Amniotic stem cell (primary cell): ENCODE measurements around the gene CFAP92.

ENCODE experiments used
- DNase-seq: peaks from one replicate; lab custom pipeline; 2025; lab: John Stamatoyannopoulos, UW

The CFAP92 gene

DNA sequence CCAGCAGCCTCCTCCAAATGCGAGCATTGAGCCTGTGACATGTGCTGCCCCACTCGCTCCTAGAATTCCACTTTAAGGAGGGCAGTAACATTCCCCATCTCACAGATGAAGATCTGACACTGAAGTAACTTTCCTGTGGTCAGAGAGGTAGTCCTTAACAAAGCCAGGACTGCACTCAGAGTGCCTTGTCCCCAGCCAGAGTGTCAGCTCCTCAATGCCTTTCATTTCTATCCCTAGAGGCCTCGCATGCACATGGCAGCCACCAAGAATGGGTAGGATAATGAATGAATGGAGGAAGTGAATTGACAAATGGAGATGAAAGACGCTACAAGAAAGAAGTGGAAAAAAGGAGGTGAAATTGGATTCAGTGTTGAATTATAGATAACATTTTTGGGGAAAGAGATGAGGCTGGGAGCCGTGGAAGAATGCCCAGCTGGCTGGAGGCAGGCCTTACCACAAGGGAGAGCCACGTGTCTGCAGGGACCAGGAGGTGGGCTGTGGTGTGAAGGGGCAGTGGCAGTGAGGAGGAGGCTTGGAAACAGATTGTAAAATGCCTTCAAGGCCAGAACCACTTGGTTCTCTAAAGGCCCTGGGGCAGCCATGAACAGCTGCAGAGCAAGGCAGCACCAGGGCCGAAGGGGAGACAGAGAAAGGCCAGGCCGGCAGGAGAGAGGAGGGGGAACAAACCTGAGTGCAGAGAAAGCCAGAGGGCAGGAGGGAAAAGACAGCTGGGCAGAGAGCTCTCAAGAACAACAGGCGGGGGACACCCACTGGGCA, 10.4 kb downstream of the CFAP92 start:
- DNase-seq, result no peak

DNA sequence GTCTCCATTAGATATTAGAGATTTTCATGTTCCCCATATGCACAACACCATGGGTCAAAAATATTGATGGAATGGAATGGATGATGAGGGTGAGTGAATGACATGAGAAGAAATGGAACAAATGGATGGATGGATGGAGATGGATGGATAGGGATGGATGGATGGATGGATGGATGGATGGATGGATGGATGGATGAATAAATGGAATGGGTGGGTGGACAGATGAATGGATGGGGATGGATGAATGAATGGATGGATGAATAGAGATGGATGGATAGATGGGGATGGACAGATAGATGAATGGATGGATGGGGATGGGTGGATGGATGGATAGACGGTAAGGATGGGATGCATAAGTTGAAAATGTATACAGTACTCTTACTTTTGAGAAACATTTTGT, 18.6 kb downstream of the CFAP92 start:
- no peak for DNase-seq

DNA sequence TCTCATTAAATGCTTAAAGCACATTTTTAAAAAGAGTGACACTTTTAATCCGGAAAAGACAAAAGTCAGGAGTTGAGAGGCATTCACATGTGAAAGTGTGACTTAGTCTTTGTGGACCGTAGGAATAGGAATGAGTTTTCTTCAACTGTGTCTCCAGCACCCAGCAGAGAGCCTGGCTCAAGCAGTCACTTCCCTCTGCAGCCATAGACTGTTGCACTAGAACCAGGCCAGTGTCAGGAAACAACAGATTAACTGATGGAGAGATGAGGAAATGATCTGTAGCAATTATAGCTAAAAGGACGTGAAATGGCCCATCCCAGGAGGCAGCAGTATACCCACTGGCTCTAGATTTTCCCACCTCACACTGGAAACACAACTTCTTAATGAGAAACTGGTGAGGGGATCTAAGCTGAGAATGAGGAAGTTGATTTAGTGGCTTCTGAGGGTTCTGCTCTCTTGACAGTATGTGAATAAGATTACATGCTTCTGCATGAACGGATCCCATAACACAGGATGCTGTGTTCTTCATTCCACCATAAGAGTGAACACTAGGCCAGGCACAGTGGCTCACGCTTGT, 19.8 kb downstream of the CFAP92 start:
- DNase-seq, result no peak

DNA sequence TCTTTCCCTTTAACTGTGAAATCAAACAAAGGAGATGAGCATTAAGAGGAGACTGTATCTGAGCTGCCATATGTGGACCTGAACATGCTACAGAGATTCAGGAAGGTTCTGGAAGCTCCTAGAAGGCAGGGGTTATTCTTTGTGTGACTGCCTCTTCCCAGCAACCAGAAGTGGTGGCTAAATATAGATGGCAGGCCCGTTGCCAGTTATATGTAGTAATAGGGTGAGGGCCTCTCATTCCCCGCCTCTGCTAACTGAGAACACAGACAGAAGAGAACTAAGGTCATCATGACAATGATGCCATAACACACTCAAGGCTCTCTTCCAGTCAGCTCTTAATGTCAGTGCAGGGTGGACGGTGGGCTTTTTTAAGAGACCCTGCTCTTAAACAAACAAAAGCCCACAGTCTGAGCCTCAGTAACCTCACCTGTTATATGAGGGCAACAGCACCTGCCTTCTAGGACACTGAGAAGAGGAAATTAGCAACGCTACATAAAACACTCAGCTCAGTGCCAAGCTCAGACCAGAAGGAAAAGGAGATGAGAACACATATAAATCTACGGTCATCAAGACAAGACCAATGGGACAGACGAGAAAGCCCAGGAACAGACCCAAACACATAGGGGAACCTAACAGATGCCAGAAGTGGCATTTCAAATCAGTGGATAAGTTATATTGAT, 22.3 kb downstream of the CFAP92 start:
- DNase-seq, result no peak

DNA sequence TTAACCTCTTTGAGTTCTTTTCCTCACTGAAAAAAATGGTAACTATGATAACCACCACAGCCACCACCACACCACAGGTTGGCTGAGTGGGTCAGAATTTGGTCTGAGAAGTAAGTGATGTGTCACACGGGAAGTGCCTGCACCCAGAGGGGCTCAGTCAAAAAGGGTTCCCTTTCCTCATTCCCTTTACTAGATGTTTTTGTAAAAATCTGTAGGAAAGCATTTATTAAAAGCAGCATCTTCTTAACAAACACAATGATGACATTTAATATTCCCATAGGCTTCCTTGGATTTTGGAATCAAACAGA, 23.2 kb downstream of the CFAP92 start:
- DNase-seq, result no peak

DNA sequence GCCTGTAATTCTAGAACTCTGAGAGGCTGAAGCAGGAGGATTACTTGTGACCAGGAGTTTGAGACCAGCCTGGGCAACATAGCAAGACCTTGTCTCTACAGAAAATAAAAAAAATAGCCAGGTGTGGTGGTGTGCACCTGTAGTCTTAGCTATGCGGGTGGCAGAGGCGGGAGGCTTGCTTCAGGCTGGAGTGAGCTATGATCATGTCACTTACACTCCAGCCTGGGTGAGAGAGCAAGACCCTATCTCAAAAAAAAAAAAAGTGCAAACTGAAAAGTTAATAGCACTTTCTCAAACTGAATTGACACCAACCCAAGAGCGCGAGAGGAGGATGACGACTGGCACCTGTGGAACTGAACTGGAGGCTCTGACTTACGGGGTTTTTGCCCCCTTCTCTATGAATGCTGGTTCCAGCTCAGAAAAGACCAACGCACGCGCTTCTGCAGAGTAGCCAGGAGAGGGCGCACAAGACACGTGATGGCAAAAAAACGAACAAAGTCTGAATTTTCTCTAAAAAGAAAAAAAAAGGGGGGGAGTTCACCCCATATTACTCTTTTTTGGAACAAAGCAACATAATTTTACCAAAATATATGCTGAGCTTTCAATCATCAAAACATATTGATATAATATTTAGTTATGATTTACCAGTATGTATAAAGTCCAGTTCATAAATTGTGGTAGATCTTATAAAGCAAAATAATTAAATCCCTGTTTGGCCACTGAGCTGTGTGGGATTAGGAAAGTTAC, 23.7 kb downstream of the CFAP92 start:
- peak; percentile 34 for DNase-seq

DNA sequence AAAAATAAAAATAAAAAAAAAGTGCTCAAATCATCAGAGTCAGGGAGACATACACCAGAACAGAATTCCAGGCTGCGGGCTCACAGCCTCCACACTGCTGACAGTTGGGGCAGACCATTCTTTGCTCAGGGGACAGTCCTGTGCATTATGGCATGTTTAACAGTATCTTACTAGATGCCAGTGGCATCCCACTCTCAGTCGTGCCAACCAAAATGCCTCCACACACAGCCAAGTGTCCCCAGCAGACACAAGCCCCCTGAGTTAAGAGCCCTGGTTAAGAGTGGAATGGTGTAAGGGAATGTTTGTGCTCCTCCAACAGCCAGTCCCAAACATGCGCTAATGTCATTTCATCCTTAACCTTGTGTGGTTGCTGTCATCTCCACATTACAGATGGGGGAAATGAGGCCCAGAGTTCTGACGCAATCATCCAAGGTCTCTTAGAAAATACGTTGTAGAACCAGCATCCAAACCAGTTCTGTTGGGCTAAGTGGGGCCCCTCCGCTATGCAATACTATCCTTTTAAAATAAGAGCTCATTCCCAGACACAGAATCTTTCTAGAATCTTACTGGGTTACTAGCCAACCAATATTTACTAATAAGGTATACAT, 26.0 kb downstream of the CFAP92 start:
- no peak for DNase-seq

DNA sequence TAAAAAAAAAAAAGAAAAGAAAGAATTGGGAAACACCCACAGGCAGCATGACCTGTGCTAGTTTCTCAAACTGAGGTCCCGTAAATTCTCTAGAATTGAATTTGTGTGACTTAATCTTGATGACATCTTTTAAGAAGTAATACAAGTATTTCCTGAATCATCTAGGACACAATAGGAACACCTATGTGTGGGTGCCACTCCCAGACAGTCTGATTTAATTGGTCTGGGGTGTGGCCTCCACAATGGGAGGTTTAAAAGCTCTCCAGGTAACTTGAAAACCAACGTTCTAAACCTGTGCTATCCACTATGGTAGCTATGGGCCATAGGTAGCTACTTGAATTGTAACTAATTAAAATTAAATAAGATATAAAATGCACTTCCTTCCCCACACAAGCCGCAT, 28.1 kb downstream of the CFAP92 start:
- no peak for DNase-seq

DNA sequence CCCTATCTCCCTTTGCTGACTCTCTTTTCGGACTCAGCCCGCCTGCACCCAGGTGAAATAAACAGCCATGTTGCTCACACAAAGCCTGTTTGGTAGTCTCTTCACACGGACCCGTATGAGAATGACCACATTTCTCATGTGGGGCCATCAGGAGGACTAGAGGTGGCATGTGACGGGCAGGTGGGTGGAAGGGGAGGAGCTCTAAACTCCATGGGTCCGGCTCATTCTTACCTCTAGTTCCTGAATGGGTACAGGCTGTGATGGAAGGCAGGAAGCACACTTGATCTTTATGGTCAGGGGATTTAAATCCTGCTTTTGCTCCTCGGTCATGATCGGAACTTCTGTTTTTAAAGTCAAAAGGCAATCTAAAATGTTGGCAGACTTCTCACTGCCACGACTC, 28.6 kb downstream of the CFAP92 start:
- DNase-seq, result no peak

DNA sequence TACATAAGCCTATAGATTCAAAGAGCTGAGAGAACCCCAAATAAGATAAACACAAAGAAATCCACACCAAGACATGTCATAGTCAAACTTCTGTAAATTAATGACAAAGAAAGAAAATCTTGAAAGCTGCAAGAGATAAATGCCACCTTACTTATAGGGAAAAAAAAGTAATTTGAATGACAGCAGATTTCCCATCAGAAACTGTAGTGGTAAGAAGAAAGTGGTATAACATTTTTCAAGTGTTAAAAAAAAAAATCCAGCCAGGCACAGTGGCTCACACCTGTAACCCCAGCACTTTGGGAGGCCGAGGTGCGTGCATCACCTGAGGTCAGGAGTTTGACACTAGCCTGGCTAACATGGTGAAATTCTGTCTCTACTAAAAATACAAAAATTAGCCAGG, 37.4 kb downstream of the CFAP92 start:
- DNase-seq, result no peak

DNA sequence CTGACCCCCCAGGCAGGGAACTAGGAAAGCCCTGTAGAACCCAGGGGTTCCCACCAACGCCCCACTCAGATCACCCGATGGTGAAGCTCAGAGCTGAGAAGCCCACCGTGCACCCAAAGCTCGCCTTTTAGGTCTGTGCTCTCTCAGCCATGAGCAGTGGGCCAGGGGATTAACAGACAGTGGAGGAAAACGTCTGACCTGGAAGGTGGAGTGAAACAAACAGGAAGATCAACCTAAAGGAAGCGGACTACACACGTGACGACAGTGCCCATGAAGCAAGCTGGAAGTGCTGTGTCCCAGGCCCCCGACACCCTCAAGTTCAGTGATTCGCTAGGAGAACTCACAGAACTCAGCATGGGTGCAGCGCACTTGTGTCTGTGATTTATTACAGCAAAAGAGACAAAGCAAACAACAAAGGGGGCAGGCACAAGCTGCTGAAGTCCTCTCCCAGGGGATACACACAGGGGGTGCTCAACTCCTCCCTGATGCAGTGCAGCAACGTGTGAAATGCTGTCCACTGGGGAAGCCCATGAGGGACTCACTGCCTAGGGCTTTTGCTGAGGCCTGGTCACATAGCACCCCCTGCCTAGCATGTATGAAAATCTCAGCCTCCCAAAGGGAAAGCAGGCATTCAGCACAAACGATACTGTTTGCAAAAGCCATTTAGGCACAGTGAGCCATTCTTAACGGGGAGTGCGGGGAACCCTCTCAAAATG, 43.5 kb downstream of the CFAP92 start:
- DNase-seq, result no peak

DNA sequence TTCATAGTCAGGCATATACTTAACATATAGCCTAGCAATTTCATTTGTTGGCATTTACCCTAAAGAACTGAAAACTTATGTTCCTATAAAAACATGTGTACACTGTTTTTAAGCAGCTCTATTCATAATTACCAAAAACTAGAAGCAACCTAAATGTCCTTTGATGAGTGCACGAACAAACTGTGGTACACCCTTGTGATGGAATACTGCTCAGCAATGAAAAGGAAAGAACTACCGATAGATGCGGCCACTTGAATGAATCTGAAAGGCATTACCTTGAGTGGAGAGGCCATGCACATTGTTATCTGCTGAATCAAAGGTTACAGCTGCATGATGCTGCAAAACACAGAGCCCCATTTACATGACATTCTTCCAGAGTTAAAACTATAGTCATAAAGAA, 44.7 kb downstream of the CFAP92 start:
- DNase-seq, result no peak

DNA sequence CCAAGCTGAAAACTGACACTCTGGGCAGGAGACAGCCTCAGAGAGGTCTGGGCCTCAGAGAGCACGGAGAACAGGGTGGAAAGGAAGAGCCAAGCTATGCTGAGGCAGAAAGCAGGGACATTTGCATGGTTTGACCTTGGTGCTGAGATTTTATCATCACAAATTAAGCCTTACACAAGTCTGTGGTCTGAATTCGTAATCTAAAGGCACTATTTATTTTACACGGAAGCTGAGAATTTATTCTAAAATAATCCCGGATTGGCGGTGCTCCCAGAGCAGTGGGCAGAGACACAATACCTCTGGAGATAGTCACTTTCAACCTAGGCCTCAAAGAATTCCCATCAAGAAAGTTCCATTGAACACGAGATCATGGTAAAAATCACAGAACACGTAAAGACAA, 47.5 kb downstream of the CFAP92 start:
- DNase-seq, result no peak

DNA sequence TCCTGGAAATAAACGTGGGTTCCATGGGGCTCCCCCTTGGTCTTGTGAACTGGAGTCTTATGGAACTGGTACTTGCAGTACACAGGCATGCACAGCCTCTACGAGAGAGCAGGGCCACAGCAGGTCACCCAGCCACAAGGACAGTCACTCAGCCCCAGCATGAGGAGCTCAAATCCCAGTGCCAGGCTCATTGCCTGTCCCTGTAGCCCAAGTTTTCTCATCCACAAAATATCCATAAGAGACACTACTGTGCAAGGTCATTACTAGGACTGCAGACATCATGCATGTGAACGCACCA, 48.0 kb downstream of the CFAP92 start:
- no peak for DNase-seq

DNA sequence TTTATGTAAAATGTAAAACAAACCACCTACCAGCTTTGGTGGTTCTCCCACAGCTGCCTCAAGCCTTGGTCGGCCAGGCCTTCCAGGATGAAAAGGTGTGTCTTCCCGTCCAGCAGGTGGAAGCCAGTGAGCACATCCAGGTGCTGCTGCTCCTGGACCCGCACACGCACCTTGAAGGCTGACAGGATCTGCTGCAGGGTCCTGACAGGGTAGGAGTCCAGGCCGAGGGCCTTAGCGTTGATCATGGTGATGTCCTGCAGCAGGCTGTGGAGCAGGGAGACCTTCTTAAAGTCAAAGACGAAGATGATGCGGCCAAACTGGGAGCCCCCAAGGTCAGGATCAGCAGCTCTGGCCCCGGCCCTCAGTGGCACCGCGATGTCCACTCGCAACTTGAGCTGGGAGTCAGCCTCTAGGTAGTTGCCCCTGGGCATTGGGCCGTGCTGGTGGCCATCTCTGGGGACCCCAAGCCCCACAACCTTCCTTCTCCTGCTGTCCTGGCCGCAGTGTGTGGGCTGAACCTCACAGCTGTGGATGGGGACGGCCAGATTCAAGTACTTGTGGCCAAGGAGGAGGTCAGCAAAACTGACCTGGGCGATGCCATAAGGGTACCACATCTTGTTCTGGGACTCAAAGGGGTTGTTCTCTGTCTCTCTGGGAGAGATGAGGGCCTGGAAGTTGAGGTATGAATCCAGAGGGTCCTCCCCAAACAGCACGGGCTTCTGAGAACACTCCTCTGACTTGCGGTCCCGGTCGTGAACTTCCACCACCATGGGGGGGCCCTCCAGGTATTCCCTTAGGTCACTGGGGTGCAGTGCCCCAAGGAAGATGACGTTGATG, 48.6 kb downstream of the CFAP92 start:
- no peak for DNase-seq

DNA sequence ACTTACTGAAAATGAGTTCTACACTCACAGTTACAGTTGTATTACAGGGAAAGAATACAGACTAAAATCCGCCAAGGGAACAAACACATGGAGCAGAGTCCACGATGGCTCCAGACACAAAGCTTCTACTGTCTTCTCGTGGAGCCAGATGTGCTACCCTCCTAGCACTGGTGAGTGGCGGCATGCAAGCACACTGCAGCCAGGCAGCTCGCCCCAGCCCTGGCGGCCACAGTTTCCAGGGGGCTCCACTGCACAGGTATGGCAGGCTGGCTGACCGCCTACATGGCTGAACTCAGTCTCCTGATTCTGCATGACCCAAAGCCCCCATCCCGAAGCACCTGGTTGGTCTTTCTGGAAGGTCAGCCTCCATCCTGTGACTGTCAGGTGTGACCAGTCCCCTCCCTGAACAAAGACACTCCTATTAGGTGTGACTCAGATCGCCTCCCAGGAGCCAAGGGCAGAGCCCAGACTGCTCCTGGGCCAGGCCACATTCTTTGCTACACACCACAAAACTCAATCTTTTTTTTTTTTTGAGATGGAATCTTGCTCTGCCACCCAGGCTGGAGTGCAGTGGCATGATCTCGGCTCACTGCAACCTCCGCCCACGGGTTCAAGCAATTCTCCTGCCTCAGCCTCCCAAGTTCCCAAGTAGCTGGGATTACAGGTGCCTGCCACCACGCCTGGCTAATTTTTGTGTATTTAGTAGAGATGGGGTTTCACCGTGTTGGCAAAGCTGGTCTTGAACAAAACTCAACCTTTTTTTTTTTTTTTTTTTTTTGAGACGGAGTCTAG, 51.5 kb downstream of the CFAP92 start:
- no peak for DNase-seq

DNA sequence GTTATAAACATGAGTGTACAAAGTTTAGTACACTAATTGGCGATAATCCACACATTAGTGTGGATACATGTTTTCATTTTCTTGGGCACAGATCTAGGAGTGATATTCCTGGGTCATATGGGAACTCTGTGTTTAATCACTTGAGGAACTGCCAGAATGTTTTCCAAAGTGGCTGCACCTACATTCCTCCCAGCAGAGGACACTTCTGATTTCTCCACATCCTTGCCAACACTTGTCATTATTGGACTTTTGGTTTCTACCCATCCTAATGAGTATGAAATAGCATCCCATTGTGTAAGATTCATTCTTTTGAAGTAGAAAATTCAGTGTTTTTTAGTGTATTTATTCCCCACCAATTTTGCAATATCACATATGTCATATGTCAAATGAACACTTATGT, 53.6 kb downstream of the CFAP92 start:
- no peak for DNase-seq

DNA sequence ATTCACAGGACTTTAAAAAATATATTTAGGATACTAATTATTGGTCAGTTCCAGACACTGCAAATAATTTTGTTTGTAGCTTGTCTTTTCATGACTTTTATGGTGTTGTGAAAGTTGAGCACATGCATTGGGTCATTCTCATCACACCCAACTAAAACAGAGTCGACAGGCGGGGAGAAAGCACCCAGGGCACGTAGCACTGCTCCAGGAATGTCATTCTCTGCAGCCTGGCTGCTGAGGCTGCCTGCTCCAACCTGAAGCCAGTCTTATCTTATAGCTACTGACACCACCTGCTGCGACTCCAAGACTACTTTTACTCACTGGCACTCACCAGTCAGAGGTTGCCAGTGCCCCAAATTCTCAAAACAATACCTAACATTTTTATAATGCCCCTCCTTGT, 57.5 kb downstream of the CFAP92 start:
- DNase-seq, result no peak

DNA sequence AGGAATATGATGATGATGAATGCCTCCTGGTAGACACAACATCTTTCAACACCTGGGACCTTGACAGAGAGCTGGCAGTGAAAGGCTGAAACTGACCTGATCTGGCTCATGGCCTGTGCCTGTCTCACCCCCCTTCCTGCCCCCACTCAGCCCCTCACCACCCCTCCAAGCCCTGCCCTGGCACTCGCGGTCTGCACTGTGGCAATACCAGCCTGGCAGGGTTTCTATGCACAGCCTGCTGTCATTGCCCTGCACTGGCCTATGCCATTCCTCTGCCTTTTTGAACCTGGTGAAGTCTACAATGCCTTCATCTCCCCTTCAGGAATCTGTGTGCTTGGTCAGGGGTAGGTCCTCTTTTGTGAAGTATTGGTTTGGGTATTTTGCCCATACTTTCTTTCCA, 58.0 kb downstream of the CFAP92 start:
- DNase-seq, result no peak

DNA sequence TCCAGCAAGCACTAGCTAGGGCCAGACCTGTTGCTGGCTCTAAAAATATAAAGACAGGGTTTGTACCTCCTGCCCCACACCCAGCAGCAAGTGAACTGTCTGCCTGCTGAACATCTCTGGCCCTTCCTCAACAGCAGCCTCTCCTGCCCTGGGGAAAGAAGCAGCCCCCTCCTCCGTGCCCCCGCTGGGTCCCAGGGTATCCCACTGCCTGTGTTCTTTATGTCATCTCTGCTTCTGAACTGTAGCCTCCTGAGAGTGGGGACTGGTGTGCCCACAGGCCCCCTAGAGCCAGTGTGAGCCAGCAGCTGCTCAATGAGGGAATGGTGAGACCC, 60.0 kb downstream of the CFAP92 start:
- DNase-seq, result no peak
